T-helper 1 cell (primary cell): ENCODE results near the gene GNPDA2.

Experiments used
- DNase-seq, 5 donors: peaks; one replicate each; pipeline ENCODE4 v3.0.0-alpha.2; 2012 to 2020

The GNPDA2 gene

DNA sequence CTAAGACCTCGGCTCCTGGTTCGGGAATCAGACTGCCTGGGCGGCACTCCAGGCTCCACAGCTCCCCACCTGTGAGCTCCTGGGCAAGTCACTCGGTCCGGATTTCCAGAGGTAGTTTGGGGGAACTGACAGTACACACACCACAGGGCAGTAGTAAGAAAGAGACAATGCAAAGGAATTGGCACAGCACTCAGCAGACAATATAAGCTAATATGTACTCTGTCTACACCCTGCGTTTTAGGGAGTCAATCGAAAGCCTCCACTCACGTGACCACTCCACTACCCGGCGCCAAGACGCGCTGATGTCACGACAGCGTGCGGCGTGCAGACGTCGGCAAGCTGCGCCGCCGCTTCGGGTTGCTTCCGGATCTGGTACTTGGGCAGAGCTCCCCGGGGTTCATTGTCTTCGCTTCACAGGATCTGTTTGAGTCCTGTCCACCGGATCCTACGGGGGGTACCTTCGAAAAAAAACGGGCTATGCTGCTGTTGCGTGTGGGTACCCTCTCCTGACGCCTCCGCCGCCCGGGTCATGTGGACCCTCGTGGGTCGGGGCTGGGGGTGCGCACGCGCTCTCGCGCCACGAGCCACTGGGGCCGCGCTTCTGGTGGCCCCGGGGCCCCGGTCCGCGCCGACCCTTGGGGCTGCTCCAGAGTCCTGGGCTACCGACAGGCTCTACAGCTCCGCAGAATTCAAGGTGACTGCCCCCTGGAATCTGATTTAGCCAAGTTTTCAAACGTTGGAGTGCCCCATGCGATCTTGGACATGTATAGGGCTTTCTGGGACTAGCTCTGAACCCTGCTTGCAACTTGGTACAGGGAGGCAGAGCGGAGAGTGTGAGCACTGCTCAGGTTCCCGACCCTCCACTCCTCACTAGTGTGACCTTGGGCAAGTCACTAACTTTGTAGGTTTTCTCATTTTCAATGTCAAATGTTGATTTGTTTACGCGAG lies 48.0 kb downstream of the GNPDA2 start, which contains the start of gene GUF1:
Gene GUF1, plus strand, starts transcription at position 327 of the 948 bp plus-strand sequence. Its CDS starts 203 bp downstream, at position 530.
- DNase-seq: peak; percentile 65 to 94 (median 81)

DNA sequence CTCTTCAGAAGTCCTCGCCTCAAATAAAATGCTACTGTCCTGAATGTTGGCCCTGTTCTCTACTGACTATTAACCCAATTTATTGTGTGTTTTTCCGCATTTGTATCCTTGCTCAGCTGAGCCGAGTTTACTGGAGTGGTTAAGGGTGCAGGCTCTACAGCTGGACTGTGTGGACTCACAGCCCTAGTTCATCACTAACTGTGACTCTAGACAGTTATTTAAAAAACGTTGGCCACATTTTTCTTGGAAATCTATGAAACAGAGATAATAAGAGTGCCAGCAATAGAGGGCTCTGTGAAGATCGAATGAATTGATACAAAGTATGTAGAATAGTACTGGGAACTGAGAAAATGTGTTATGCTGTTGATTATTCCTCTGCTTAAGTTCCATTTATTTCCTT lies 51.0 kb downstream of the GNPDA2 start:
- no peak for DNase-seq

DNA sequence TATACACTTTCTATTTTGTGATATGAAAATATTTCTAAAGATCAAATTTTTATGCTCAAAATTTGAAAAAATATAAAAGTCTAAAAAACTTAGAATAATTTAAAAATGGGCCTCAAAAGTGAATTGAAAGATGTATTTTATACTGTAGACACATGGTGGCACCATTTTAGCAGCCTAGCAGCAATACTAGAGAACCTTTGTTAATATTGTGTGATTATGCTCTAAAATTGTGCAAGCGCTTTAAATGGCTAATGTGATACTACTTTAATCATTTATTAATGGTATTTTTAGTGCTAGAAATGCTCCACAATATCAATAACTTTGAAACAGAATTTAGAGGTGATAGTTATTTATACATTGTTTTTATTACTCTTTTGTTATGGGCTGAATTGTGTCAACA lies 51.9 kb downstream of the GNPDA2 start:
- DNase-seq: no peak

DNA sequence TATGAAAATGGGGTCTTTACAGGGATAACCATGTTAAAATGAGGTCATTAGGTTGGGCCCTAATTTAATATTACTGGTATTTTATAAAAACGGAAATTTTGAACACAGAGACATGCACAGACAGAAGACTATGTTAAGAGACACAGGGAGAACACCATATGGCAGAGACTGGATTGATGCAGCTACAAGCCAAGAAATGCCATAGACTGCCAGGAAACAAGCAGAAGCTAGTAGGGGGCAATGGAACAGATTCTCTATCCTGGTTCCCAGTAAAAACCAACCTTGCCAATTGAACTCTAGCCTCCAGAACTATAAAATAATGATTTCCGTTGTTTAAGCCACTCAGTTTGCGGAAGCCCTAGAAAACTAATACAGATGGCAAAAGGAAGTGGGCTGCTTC lies 54.7 kb downstream of the GNPDA2 start:
- DNase-seq: no peak

DNA sequence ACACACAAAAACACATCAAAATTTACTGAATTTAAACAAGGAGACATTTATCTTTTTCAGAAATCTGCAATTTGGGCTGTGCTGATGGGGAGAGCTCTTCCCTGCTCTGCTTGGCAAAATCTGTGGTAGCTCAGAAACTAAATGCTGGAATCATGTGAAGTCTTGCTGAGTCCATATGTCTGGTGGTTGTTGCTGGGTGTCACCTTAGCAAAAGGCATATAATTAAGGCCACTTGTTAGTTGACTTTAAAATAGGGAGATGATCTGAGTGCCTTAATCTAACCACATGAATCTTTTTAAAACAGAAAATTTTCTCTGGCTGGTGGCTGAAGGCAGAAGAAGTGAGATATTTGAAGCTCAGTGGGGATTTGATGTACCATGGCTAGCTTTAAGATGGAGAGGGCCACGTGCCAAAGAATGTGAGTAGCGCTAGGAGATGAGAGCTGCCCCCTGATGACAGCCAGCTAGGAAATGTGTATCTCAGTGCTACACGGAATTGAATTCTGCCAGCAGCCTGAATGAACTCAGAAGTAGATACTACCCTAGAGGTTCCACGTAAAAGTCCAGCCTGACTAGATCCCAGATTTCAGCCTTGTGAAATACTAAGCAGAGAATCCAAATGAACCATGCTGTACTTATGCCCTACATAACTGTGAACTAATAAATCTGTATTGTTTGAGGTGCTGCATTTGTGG lies 55.7 kb downstream of the GNPDA2 start:
- no peak for DNase-seq

DNA sequence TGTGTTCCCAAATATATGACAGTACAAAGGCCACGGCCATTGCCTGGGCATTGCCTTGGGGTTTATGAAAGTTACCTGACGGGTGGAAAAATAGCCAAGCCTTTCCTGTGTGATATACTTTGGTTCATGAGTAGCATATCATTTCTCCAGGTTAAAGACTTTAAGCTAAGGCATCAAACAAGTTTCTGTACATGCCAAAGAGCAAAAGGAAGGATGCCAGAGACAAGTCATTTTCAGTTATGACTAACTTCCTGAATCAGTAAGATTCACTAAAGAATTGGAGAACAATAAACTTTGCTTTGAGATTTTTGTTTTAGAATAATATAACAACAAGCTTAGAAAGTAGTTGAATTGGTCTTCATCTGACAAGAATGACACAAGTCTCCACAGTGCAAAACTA lies 57.8 kb downstream of the GNPDA2 start:
- DNase-seq: peak in 1 of 5 donors; percentile 24

DNA sequence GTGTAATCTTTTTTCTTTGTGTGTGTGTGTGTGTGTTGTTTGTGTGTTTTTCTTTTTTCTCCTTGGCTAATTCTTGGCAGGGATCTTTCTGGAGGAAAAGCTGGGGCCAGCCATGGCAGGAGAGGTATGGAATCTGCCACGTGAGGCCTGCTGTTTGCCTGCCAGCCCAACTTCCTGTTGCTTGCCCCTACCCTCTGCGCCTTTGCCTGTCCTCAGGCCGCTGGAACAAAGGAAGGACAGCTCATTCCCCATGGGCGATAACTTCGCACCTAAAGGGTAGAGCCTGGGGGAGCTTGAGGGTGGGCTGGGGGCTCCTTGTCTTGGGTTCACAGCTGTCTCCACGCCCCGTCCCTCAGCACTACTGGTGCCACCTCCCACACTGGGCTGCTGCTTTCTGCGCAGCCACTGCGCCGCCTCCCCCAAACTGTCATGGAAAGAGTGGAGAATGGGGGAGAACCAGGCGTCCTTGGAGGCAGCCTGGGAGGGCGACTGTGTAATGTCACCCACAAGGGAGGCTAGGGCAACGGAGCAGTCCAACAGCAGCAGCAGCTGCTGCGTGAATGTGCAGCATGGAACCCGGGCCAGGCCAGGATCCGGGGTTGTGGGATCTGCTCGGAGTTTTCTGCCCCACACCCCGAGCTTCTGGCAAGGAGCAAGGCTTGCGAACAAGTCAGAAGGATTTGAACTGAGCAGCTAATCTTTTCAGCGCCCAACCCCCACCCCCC lies 62.7 kb downstream of the GNPDA2 start:
- no peak for DNase-seq

DNA sequence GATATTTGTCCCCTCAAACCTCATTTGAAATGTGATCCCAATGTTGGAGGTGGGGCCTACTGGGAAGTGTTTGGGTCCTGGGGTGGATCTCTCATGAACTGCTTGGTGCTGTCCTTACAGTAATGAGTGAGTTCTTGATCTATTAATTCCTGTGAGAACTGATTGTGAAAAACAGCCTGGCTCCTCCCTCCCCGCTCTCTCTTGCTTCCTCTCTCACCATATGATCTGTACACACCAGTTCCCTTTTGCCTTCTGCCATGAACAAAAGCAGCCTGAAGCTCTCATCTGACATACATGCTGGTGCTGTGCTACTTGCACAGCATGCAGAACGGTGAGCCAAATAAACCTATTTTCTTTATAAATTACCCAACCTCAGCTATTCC lies 63.7 kb downstream of the GNPDA2 start:
- no peak for DNase-seq

DNA sequence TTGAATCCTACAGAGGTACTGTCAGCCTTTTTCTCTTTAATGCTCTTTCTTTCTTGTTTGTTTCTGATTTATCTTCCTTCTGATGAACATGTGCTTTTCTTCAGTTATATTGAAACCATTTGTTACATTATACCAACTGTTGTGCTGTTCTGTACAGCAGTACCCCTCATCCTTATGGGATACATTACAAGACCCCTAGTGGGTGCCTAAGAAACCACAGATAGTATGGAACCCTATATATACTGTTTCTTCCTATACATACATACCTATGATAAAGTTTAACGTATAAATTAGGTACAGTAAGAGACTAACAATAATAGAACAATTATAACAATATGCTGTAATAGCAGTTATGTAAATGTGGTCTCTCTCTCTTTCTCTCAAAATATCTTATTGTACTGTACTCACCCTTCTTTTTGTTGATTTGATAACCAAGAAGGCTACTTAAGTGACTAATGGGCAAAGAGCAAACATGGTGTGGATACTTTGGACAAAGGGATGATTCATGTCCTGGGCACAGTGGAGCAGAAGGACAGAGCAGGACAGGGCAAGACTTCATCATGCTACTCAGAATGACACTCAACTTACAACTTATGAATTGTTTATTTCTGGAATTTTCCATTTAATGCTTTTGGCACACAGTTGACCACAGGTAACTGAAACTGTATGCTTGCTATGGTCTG lies 64.3 kb downstream of the GNPDA2 start:
- no peak for DNase-seq

DNA sequence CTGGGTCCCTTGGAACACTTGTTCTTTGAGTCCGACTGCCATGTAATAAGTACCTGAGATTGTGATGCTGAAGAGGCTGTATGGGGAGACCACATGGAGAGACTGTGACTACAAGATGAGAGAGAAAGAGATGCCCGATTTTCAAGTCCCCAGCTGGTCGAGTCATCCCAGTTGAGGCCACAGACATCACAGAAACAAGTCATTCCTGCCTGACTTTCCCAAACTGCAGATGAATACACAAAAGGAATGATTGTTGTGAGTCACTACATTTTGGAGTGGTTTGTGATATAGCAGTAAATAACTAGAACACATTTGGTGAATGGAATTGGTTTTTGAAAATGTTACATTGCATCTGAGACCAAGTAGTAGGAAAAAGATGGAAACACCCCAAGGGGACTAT lies 66.0 kb downstream of the GNPDA2 start:
- DNase-seq: no peak

DNA sequence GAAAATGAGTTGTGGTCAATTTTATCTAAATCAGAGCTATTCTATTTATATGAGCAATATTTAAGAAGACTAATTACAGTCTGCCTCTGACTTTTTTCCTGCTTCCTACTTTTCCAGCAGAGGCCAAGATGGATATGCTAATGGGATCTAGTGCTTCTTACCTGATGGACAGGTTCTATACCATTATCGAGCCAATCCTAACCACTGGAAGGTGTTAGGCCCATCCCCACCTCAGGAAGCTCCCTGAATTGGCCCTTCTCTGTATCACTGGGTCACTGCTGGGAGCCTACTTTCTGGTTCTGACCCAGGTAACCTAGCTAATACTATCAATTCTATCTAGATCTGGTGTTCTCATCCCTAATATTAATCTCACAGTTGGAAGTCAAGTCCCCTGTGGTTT lies 74.4 kb downstream of the GNPDA2 start:
- DNase-seq: no peak
